GM10847 (cell line): ENCODE measurements around the gene FOLH1.

Experiments used
- POLR2A ChIP-seq: IDR thresholded peaks from 2 replicates; pipeline ENCODE4 v1.6.1; 2011; ENCODE audit not compliant: insufficient read length; ENCODE audit errors: extremely low read depth

Gene FOLH1

DNA sequence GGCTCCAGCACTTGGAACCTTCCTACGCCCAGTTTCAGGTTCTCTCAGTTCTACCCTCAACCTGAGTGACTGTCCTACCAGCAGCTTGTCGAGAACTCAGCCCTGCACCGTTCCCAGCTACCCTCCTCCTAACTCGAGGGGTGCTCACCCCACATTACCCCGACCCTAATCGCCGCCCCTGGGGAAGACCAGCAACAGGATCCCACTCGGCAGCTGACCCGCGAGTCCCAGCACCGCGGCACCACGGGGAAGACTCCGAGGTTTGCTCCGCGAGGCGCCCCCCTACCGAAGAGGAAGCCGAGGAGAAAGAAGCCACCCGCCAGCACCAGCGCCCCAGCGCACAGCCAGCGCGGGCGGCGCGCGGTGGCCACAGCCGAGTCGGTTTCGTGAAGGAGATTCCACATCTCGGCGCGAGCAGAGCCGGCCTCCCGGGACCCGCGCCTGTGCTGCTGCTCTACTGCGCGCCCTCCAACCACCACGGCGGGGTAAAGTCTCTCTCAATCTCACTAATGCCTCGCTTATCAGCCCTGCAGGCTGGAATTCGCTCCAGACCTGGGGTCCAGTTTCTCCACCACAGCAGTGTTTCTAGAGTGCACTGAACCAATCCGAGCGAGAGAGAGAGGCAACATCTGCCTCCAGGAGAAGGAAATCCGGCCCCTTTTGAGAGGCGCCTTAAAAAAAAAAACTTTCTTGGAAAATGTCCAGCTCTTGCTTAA, at the start of gene FOLH1:
Gene FOLH1, minus strand, starts transcription at position 597 of the 716 bp plus-strand sequence. Its CDS starts 193 bp downstream, at position 404.
- TF ChIP-seq POLR2A: no peak

DNA sequence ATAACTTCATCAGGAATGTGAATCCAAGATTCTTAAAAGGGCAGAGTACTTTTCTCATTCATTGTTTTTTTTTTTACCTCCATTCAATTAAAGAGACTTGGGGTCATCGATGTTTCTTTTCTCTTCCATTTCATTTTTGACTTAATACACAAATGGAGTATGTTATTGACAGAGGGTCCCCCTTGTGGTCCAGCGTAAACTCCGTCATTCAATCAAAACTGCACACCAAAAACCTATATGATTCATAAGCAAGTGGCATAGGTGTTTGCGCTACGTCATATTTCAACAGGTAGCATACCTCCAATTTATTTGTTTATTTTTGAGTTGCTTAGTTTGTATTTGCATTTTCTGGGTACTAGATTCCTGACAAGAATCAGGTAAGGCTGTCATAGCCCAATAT, 12.7 kb upstream of the FOLH1 start:
- no peak for TF ChIP-seq POLR2A

DNA sequence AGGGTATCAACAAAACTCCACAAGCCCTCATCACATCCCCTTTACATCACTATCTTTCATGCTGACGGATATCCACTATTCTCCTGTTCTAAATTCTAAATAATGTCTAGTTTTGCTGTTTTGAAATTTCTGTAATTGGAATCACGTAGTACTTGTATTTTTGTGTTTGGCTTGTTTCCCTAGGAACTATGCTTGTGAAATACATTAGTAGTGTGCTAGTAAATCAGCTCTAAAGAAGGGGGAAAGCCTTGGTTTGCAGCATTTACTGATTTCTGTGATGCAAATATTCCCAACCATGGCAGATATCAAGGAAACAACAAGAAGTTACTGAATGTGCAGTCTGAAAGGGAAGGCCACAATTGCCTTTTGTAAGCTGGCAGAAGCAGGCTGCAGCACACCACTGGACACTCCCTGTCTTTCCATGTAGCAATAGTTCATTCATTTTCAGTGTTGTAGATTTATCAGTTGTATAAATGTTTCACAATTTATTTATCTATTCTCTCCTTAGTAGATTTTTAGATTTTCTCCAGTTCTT, 4.7 kb upstream of the FOLH1 start:
- no peak for TF ChIP-seq POLR2A

DNA sequence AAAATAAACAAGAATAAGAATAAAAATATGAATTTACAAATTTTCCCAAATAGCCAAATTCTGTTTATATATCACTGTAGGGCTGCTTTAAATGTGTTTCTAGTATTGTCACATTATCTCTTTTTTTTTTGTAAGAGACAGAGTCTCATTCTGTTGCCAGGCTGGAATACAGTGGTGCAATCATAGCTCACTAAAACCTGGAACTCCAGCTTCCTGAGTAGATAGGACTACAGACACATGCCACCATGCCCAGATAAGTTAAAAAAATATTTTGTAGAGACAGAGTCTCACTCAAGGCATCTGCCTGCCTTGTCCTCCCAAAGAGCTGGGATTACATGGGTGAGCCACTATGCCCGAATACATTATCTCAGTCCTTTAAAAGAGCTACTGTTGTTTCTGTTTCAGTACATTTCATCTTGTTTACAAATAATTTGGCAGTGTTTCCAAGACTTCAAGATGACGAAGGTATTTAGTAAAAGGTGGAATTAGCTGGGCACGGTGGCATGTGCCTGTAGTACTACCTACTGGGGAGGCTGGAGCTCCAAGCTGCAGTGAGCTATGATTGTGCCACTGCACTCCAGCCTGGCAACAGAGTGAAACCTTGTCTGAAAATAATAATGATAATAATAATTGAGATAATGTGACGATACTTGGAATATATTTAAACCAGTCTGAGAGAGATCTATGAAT, 6.0 kb downstream of the FOLH1 start:
- no peak for TF ChIP-seq POLR2A

DNA sequence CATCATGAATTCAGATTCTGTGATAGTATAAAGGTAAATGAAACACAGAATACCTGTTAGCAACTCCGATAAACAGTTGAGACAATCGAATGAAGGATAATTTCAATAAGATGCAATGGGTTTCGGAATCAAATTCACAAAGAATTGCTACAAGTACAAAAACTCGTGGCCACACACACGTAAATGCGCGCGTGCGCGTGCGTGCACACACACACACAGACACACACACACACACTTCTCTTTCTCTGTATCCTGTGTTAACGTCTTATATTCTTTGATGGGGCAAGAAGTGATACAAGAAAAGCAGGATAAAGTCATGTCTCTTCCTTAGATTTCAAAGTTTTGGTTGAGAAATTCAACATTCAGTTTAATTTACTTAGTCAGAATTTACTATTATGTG, 57.2 kb downstream of the FOLH1 start:
- TF ChIP-seq POLR2A: no peak
